H1 (cell line): Measurements from ENCODE around the gene RAD51B. TPM values are rescaled to one million over a fixed set of nuclear protein-coding genes. Genes with fewer than 3 reads are reported as not detected.

ENCODE experiments used
- CBX8 ChIP-seq: fragments of 300-800, 300-1000 bp; sonication (generic); IDR thresholded peaks from 2 replicates; pipeline ENCODE4 v1.7.1; 2016; ENCODE audit warnings: low read depth, low read length, borderline replicate concordance
- CHD1 ChIP-seq: IDR thresholded peaks from 2 replicates; pipeline ENCODE4 v1.6.1; 2012; ENCODE audit warnings: low read depth, low read length, improper control_type of control experiment
- KDM4A ChIP-seq: IDR thresholded peaks from one replicate; pipeline ENCODE4 v1.7.1; 2012; ENCODE audit warnings: low read depth, mild to moderate bottlenecking, moderate library complexity, low read length, inconsistent platforms; ENCODE audit not compliant: severe bottlenecking
- NANOG ChIP-seq: IDR thresholded peaks from 2 replicates; pipeline ENCODE4 v1.6.1; 2011; ENCODE audit warnings: low read length, low read depth, mild to moderate bottlenecking, inconsistent platforms; ENCODE audit not compliant: insufficient read depth, poor library complexity, severe bottlenecking
- polyA plus RNA-seq, 7 experiments: library from polyadenylated mRNA; depleted of rRNA in 3 of 7; stranded (reverse) in 5 of 7; unstranded in 2 of 7; fragments of >200 nt in 5 of 7; fragments of 200-250 nt in 2 of 7; gene quantifications; 1 replicate in 5 of 7; 2 replicates in 1 of 7; 4 replicates in 1 of 7; pipeline versions ENCODE4 v1.2.1 to v1.2.3, GENCODE V29; 2011 to 2013; ENCODE audit warnings: missing spikeins in 2 of 7, mixed read lengths in 2 of 7
- total RNA-seq: library from RNA; stranded (reverse); fragmentation: NEBNext Ultra II Directional; extraction: Animal tissue kit (Norgen Biotek cat#: 25700); gene quantifications from 2 replicates; pipeline ENCODE4 v1.2.1, GENCODE V29; 2021

Gene RAD51B
- total and polyA plus RNA-seq, 2 of the 8 experiments (the other 6 are each of a cell fraction or from before 2014, with no cell fraction given) = 3.9 to 14.9 TPM

GRCh38 chr14:68234101-68234905 is 414.7 kb downstream of the RAD51B start (continued):
- TF ChIP-seq CBX8 (no peak), KDM4A (no peak), CHD1 (no peak), NANOG (no peak)
